Measurements from ENCODE around the gene RAET1G. TPM values are rescaled to one million over a fixed set of nuclear protein-coding genes. Genes with fewer than 3 reads are reported as not detected.
A peak's percentile ranks its signal among the peaks of the same experiment; 100 is the strongest.
"Not testable (repeated sequence)": the region's sequence is repeated elsewhere in the genome, so short reads cannot be mapped to it uniquely, and the experiment has no call there.

Gene RAET1G
- total RNA-seq, 1 donor from 2014 or later: 0.20 TPM

DNA sequence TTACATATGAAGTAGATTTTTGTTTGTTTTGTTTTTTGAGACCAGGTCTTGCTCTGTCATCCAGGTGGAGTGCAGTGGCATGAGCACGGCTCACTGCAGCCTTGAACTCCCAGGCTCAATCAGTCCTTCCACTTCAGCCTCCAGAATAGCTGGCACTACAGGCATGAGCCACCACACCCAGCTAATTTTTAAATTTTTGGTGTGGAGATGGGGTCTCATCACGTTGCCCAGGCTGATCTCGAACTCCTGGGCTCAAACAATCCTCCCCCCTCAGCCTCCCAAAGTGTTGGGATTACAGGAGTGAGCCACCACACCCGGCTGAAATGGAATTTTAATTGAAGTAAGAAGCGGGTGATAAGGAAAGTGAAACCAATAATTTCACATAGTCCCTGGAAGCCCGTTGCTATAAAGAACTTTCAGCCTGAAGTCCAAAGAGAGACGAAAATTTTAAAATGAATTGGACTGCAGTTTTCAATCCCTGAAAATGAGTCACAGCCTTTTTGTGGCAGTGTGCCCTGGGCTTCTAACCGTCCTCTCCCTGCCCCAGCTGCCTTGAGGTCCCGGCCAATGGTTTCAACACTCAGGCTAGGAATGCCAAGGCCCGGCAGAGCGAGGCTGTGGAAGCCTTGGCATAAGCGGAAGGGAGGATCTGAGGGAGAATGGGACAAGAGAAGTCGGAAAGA is 25.8 kb downstream of the RAET1G start:
- peak; percentile 55 to 78 for DNase-seq (ENCODE audit: low read depth in 2 of 2)

GRCh38 chr6:149896491-149896890 is 26.4 kb downstream of the RAET1G start:
- peak in 1 of 2 donors; percentile 74 for DNase-seq (ENCODE audit: low read depth in 2 of 2)

GRCh38 chr6:149895833-149896271 is 27.1 kb downstream of the RAET1G start:
- peak; percentile 76 to 86 for DNase-seq (ENCODE audit: low read depth in 2 of 2)

GRCh38 chr6:149895048-149895590 is 27.8 kb downstream of the RAET1G start:
- DNase-seq (ENCODE audit: low read depth in 2 of 2): peak; percentile 14 to 85

- DNase-seq (ENCODE audit: low read depth in 2 of 2): not testable (repeated sequence)
These were observed 31.1 kb downstream of the RAET1G start for GRCh38 chr6:149891864-149892263.

DNA sequence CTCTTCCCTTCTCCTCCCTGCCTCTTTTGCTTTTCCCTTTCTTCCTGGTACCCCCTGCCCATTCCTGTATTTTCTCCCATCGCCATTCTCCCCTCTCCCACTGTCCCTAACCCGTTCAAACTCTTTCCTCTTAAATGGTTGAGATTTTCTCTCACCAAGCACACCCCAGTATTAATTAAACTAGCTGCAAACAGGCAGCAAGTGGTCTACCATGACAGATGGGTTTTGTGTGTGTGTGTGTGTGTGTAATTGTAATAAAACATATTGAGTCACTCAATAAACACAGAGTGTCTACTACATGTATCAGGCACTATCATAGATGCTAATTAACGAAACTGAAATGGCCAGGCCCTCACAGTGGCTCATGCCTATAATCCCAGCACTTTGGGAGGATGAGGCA is 31.7 kb downstream of the RAET1G start:
- DNase-seq (ENCODE audit: low read depth in 2 of 2): no peak

- DNase-seq (ENCODE audit: low read depth in 2 of 2): peak in 1 of 2 donors; percentile 19
These were observed 32.3 kb downstream of the RAET1G start for GRCh38 chr6:149890629-149891045.

DNA sequence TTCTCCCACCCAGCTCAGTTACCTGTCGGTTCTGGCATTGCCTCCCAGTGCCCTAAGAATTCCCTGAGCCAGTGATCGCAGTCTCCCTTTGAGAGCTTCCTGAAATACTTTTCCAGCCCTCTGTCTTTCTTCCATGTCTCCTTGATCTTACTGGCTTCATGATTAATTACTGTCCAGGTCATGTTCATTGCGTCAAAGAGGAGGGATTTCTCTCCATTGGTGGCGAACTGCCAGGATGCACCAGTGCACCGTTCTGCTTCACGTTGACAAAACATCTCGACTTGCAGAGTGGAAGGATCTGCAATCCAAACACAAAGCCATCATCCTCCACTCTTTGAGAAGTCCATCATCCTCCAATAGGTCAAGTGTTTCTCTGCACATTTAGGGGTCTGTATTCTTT is 33.6 kb downstream of the RAET1G start:
- DNase-seq (ENCODE audit: low read depth in 2 of 2): peak in 1 of 2 donors; percentile 52

- DNase-seq (ENCODE audit: low read depth in 2 of 2): no peak
These were observed 34.3 kb downstream of the RAET1G start for GRCh38 chr6:149888659-149889058.

- no peak for DNase-seq (ENCODE audit: low read depth in 2 of 2)
These were observed 34.8 kb downstream of the RAET1G start for GRCh38 chr6:149888093-149888492.

DNA sequence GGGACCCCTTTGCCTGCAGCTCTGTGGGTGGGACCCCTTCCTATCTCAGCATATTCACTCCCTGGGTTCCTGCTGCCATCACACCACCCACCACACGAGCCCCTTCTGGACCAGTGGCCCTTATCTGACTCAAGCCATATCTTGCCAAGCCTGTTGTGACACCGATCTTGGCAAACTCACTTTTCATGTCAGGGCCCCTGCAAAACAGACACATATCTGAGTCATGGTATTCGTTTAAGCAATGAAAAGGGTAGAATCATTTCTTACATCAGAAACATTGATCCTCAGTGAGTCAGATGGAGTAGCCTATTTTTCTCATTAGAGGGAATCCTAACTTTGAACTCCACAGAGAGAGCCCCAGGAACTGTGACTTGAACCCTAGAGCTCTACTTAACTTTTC is 35.6 kb downstream of the RAET1G start:
- no peak for DNase-seq (ENCODE audit: low read depth in 2 of 2)

GRCh38 chr6:149885888-149886287 is 37.0 kb downstream of the RAET1G start:
- no peak for DNase-seq (ENCODE audit: low read depth in 2 of 2)

- no peak for DNase-seq (ENCODE audit: low read depth in 2 of 2)
These were observed 38.3 kb downstream of the RAET1G start for GRCh38 chr6:149884617-149885016.

- no peak for DNase-seq (ENCODE audit: low read depth in 2 of 2)
These were observed 38.7 kb downstream of the RAET1G start for GRCh38 chr6:149884215-149884614.

GRCh38 chr6:149881860-149882259 is 41.1 kb downstream of the RAET1G start:
- DNase-seq (ENCODE audit: low read depth in 2 of 2): no peak

- DNase-seq (ENCODE audit: low read depth in 2 of 2): no peak
These were observed 41.7 kb downstream of the RAET1G start for GRCh38 chr6:149881066-149881766.

DNA sequence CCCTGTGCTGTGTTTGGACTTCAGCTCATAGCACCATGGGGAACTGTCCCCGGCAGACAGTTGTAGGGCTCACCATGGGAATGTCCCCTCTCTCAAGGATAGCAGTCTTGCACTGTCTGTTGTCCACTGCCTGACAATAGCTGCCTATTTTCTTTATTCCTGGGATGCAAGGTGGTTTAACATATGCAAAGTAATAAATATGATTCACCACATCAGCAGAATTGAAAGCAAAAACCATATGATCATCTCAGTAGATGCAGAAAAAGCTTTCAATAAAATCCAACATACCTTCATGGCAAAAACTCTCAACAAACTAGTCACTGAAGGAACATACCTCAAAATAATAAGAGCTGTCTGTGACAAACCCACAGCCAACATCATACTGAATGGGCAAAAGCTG is 45.3 kb downstream of the RAET1G start:
- no peak for DNase-seq (ENCODE audit: low read depth in 2 of 2)

DNA sequence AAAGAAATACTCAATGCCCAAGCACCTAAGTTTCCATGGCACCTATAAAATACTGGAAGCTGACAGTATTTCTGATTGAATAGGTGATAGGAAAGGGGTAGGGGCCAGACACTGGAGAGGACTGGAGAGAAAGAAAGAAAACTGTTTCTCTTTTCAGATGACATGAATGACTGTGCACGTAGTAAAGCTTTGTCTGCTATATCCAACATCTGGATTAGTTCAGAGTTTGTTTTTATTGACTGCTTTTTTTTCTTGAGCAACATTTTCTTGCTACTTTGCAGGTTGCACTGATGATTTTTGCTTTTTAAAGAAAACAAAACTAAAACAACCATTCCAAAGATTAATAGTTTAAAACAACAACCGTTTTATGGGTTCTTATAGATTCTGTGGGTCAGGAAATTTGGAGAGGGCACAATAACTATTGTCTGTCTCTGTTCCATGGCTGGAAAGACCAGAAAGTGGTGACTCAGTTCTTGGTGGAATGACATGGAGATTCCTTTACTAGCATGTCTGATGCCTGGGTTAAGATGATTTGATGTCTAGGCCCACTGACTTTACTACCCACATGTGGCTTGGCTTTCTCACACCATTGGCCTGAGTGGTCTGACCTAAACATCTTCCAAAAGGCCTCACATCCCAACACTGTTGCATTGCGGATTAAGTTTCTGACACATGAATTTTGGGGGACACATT is 46.5 kb downstream of the RAET1G start:
- DNase-seq (ENCODE audit: low read depth in 2 of 2): no peak

DNA sequence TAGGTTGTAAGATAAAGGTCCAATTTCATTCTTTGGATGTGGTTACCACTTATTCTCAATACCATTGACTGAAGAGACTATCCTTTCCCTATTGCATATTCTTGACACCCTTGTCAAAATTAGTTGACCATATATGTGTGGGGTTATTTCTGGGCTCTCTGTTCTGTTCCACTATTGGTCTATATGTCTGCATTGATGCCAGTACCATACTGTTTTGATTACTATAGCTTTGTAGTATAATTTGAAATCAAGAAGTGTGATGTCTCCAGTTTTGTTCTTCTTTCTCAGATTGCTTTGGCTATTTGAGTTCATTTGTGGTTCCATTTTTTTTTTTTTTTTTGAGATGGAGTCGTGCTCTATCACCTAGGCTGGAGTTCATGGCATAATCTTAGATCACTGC is 50.7 kb downstream of the RAET1G start:
- no peak for DNase-seq (ENCODE audit: low read depth in 2 of 2)

- no peak for DNase-seq (ENCODE audit: low read depth in 2 of 2)
These were observed 51.7 kb downstream of the RAET1G start for GRCh38 chr6:149871182-149871581.

DNA sequence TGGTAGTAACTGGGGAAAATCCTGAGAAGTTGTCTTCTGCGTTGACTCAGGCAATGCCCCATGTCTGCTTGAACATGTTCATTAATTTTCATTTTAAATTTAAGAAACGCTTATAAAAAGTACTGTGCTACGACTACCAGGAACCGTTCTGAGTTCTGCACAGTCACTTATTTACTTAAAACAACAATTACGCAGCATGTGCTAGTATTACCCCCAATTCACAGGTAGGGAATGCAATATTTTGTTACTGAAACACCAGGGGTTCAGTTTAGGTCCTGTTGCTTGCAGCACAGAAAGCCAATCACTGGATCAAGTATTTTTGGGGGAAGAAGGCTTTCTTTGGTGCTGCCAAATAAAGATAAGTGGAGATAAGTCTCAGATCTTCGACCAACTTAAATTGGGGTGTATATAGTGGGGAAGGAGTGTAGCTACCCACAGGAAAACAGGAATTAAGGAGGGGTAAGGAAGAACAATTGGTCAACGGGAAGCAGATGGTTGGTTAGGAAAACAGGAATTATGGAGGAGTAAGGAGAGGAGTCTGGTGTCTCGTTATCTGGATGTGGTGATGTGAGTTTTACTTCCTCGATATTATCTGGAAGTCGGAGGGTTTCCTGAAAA is 53.5 kb downstream of the RAET1G start:
- DNase-seq (ENCODE audit: low read depth in 2 of 2): no peak
